HG03280 (cell line): ENCODE data around the gene CAPN10.

Experiments used
- ATAC-seq: cut with Tn5 transposase; IDR thresholded peaks from one replicate; pipeline ENCODE4 v1.9.1; 2021; ENCODE audit warnings: mild to moderate bottlenecking, moderate library complexity; ENCODE audit not compliant: unreplicated experiment

Gene CAPN10

GRCh38 chr2:240588006-240588655, 1.6 kb downstream of the CAPN10 start:
- ATAC-seq: no peak

GRCh38 chr2:240588669-240589068, 2.1 kb downstream of the CAPN10 start:
- no peak for ATAC-seq

GRCh38 chr2:240589375-240589774, 2.8 kb downstream of the CAPN10 start:
- ATAC-seq: no peak

GRCh38 chr2:240589850-240590525, 3.5 kb downstream of the CAPN10 start:
- ATAC-seq: no peak

DNA sequence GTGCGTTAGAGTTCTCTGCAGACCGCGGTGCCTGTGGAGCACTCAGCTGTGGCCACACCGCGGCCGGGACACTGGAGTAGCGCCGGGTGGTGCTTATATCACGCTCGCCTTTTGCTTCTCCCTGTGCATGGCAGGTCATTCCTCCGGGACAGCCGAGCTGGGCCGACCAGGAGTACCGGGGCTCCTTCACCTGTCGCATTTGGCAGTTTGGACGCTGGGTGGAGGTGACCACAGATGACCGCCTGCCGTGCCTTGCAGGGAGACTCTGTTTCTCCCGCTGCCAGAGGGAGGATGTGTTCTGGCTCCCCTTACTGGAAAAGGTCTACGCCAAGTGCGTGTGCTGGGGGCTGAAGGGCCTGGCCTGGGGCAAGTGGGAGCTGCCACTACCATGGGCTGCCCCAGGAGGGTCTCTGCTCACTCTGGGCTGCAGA, 4.2 kb downstream of the CAPN10 start:
- no peak for ATAC-seq

DNA sequence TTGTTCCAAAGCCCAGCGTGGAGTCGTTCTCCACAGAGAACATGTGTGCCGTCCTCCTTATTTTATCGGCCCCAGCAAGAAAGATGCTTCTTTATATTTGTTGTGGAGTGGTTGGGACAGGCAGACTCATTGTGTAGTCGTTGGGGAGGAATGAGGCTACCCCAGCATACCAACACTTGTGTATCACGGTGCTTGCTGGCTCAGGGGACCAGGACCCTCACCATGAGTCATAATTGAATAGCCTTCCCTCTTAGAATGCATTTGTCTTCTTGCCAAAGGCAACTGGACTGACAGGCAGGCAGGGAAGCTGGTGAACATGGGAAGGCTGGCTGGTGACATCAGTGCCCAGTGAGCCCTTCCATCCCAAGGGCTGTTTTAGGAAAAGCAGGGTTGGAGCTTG, 4.7 kb downstream of the CAPN10 start:
- ATAC-seq: no peak

- ATAC-seq: no peak
These were observed 5.2 kb downstream of the CAPN10 start for GRCh38 chr2:240591784-240592183.

DNA sequence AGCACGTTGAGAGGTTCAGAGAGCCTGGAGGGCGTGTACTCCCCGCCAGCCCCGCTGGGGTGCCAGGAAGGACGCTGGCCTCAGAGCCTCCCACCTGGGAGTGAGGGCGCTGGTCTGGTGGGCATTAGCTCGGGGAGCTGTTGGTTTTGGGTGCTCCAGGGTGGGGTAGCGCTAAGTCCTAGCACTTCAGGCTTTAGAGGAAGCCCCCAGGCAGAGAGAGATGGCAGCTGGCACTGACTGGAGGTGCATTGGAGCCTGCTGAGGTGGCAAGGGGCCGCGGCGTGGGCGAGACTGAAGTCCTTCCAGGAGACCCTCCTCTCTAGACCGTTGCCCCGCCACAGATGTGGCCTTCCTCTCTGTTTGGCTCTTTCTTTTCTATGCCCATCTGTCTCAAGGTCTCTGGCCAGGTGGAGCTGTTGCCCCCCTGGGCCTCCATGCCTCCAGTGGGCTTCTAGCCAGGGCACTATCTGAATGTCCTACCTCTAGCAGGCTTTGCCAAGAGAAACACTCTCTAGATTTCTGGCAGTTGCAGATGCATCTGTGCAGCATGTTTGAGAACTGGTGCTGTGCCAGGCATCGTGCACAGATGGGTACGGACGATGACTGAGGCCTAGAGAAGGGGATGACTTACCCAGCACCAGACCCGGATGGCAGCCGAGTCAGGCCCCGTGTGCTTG, 6.6 kb downstream of the CAPN10 start:
- no peak for ATAC-seq

DNA sequence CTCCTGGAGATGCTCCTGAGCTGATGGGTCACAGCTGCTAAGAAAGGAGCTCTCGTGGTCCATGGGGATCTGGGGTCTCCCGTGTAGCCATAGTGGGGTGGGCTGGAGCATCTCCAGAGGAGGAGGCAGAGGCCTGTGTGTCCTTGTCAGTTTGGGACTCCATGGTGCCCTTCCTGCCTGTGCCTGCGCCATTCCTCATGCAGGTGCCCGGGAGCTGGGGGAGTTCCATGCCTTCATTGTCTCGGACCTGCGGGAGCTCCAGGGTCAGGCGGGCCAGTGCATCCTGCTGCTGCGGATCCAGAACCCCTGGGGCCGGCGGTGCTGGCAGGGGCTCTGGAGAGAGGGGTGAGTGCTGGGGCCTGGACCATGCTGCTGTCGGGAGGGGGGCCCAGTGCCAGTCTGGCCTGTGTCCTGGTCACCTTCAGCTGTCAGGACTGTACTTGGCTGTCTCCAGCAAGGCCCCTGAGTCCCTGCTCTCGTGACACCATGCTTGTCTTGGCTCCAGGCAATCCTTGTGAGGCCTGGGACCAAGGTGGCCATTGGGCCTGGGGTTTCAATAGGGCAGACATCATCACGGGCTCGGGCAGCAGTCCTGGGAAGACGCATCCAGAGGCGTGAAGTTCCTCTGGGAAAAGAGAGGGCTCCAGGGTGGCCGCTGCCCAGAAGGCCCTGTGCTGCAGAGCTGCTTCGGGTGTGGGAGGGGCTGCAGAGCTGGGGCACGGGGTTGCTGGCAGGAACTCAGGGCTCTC, 7.3 kb downstream of the CAPN10 start:
- no peak for ATAC-seq

DNA sequence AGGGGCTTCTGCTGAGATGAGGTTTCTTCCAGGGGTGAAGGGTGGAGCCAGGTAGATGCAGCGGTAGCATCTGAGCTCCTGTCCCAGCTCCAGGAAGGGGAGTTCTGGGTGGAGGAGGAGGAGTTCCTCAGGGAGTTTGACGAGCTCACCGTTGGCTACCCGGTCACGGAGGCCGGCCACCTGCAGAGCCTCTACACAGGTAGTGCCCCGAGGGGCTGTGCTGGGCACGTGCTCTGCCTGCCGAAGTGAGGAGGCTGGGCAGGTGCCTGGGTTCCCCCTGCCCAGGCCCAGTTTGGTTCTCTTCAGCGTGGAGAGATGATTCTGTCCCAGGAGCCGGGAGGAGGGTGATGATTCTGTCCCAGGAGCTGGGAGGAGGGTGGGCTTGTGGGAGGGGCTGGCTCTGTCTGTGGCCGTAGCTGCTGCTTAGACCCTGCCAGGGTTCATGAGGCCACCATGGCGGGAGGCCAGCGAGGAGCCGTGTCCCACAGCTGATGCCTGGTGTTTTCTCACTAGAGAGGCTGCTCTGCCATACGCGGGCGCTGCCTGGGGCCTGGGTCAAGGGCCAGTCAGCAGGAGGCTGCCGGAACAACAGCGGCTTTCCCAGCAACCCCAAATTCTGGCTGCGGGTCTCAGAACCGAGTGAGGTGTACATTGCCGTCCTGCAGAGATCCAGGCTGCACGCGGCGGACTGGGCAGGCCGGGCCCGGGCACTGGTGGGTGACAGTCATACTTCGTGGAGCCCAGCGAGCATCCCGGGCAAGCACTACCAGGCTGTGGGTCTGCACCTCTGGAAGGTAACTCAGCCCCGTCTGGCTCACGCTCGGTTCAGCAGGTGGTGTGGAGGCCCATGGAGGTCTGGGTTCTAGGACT, 8.2 kb downstream of the CAPN10 start:
- ATAC-seq: no peak

GRCh38 chr2:240595381-240596079, 9.0 kb downstream of the CAPN10 start:
- ATAC-seq: no peak

- ATAC-seq: no peak
These were observed 9.5 kb downstream of the CAPN10 start for GRCh38 chr2:240596080-240596460.

DNA sequence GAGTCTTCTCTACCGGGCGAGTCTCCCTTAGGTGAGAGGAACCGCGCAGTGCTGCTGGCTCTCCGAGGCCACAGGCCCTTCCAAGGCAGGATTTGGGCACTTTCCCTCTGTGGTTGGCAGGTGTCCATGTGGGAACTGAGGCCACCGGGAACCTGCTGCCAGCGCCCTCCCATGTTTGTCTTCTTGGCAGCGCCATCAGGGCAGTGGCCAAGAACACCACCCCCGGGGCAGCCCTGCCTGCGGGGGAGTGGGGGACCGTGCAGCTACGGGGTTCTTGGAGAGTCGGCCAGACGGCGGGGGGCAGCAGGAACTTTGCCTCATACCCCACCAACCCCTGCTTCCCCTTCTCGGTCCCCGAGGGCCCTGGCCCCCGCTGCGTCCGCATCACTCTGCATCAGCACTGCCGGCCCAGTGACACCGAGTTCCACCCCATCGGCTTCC, 10.0 kb downstream of the CAPN10 start:
- ATAC-seq: no peak

DNA sequence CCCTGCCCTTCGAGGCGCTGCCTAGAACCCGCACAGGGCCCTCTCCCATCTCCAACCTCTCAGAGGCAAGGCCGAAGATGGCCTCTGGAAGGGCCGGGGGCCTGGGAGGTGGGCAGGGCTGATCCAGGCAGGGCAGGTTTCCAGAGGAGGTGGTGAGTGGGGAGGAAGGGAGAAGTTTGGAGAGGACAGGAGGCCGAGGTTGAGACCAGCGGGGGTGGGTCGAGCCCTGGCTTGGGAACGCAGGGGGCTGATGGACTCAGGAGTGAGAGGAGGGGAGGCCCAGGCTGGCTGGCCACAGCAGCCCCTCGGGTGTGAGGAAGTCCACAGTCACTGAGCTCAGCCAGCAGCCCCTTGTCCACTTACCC, 10.5 kb downstream of the CAPN10 start:
- ATAC-seq: no peak

GRCh38 chr2:240597419-240598181, 11.1 kb downstream of the CAPN10 start:
- no peak for ATAC-seq

DNA sequence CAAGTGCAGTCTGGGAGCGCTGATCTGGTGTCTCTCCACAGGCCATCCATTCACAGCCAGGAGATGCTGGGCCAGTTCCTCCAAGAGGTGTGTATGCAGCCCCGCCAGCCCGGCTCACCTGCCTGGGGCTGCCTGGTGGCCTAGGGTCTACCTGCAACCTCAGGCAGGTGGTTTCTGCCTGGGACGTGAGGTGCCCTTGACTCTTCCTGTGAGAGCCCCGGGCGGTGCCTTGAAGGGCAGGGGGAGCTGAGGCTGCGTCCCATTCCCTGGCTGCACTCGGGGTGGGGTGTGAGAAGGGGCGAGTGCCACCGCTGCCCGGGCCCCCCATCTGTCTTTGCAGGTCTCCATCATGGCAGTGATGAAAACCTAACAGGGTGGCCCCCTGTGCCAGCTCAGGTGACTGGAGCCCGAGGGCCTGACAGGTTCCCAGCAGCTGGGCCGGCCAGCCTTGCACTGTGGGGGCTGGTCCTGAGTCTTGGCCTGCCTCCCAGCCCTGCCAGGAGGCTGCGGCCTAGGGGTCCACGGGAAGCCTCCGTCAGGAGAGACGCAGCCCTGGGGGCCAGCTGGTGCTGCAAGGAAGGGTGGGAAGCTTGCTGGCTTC, 11.9 kb downstream of the CAPN10 start:
- ATAC-seq: no peak

DNA sequence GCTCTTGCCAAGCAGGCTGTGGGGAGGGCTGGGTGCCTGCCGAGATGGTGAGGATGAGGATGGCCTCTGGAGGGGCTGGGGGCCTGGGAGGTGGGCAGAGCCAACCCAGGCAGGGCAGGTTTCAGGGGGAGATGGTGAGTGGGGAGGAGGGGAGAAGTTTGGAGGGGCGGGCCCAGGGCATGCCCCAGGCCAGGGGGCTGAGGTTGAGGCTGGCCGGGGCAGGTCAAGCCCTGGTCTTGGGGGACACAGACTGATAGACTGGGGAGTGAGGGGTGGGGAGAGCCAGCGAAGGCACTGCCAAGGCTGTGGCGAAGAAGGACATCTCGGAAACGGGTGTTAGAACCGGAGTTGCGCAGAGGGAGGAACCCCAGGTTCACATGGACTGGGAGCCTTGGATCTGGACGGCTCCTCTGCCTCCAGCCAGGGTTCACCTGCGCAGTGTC, 12.6 kb downstream of the CAPN10 start:
- no peak for ATAC-seq

GRCh38 chr2:240600451-240600961, 14.0 kb downstream of the CAPN10 start:
- no peak for ATAC-seq
